Measurements from ENCODE around the gene USP47. TPM values are rescaled to one million over a fixed set of nuclear protein-coding genes. Genes with fewer than 3 reads are reported as not detected.

Gene USP47
- total RNA-seq, 1 donor from 2014 or later: 54.0 TPM

DNA sequence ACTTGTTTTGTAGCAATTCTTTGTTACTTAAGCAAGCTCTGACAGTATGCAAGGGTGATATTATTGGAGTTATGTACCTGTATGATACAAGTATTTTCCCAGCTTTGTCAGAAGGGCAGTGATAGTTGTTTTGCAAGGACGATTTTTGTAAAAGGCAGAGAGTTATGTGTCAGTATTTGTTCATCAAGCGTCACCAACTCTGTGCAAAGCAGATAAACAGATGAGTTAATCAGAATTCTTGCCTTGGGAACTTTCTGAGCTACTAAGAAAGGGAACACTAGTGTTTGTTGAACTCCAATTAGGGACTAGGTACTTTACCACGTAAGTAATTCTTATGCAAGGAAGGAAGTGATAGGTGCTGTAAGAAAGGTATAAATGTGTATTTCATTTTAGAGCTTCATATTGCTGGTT lies 1.4 kb downstream of the USP47 start:
- Mint-ChIP-seq H3K9me3 (no peaks in the 10 kb centered on the region), H3K27ac (no peak overlapping the region), H3K36me3 (ENCODE audit: low read depth) (peaks cover 5% of the 10 kb centered on the region), H3K4me3 (no peak overlapping the region), H3K27me3 (peaks cover 11% of the 10 kb centered on the region), H3K4me1 (peaks cover 34% of the 10 kb centered on the region)
- DNase-seq: peak; percentile 65
- intact Hi-C loops (cut with micrococcal nuclease): loop anchor here (1.0 to 10.0 kb wide), 8 partner anchors 13 to 1536 kb away; partner anchors contain the start of genes ADM, EIF4G2, GALNT18 and ZBED5

DNA sequence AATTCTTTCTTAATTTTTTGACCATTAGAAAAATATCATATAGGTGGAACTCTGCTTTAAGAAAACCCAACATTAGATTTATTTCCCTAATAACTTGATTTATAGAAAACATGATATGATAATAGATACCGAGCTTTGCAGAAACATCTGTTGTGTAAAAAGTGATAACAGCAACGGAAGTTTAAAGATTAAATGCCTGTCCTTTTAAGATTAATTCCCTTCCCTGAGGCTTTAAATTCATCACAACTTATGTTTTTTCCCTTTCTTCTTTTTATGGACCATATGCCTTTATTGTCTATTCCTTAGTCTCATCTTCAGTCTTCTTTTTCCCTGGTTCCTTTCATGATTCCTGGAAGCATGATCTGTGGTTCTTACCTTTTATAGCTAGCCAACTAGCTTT lies 1.9 kb downstream of the USP47 start:
- Mint-ChIP-seq H3K36me3 (ENCODE audit: low read depth) (peaks cover 5% of the 10 kb centered on the region), H3K27me3 (peaks cover 9% of the 10 kb centered on the region), H3K4me1 (peaks cover 34% of the 10 kb centered on the region), H3K9me3 (no peaks in the 10 kb centered on the region), H3K4me3 (no peak overlapping the region), H3K27ac (no peak overlapping the region)
- DNase-seq: no peak
- intact Hi-C loops (cut with micrococcal nuclease): loop anchor here (1.0 to 10.0 kb wide), 8 partner anchors 13 to 1536 kb away; partner anchors contain the start of genes ADM, EIF4G2, GALNT18 and ZBED5

DNA sequence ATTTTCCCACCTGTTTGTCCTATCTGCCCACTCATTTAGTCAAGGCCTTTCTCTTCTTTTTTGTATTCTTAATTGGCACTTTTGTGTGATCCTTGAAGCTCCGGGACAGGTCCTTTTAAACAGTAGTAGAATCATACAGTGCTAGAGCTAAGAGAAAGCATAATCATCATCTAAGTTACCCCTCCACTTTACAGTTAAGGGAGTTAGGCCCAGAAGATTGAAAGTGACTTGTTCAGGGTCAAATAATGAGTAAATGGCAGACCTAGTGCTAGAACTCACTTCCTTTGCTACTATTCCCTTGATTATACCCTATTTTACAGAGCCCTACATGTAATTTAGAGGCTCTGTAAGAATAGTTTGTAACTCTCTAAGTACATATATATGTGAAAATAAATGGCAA lies 2.5 kb downstream of the USP47 start:
- Mint-ChIP-seq H3K27me3 (peaks cover 3% of the 10 kb centered on the region), H3K9me3 (no peaks in the 10 kb centered on the region), H3K36me3 (ENCODE audit: low read depth) (peaks cover 5% of the 10 kb centered on the region), H3K27ac (no peak overlapping the region), H3K4me1 (peaks cover 40% of the 10 kb centered on the region), H3K4me3 (no peak overlapping the region)
- DNase-seq: no peak
- intact Hi-C loops (cut with micrococcal nuclease): loop anchor here (5.0 to 10.0 kb wide), 5 partner anchors 53 to 1537 kb away; partner anchors contain the start of genes ADM, GALNT18 and ZBED5

DNA sequence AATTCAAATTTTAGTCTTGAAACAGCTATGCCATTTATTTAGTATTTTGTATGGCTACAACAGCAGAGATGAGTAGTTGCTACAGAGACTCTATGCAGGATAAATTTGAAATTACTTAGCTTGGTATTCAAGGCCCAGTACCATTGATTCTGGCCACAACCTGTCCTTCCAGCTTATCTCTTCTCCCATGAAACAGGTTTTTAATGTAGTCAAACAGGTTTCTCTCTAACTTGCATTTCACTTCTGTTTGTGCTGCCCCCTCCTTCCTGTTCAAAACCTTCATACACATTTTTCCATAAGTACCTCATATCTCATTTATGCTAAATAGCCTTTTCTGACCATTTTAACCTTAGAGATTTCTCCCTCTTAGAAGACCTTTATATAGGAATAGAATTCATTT lies 3.3 kb downstream of the USP47 start:
- intact Hi-C loops (cut with micrococcal nuclease): loop anchor here (10.0 kb wide), 1 partner anchor 220 kb away; the partner anchor contains the start of gene GALNT18
- Mint-ChIP-seq H3K4me3 (no peak overlapping the region), H3K4me1 (peaks cover 46% of the 10 kb centered on the region), H3K27me3 (no peaks in the 10 kb centered on the region), H3K9me3 (no peaks in the 10 kb centered on the region), H3K27ac (peak overlapping the region; percentile 83), H3K36me3 (ENCODE audit: low read depth) (peaks cover 5% of the 10 kb centered on the region)
- no peak for DNase-seq

DNA sequence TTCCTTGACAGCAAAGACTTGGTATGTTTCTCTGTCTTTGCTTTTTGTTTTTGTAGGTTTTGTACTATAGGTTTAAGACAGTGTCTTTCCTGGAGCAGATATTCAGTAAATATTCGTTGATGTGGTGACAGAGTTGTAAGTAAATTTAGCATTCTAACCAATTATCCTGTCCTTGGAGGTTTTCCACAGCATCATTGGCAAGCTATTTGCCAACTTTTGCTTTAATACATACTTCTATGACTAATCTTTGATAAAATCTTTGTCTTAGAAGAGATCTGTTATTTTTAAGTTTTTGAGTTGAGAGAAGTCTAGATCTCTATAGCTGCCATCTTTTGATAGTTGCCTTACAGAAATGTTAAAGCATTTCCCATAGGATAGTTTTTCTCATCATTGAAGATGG lies 3.8 kb downstream of the USP47 start:
- Mint-ChIP-seq H3K27me3 (no peaks in the 10 kb centered on the region), H3K4me3 (no peak overlapping the region), H3K36me3 (ENCODE audit: low read depth) (peaks cover 5% of the 10 kb centered on the region), H3K9me3 (no peaks in the 10 kb centered on the region), H3K4me1 (peaks cover 51% of the 10 kb centered on the region), H3K27ac (peak overlapping the region; percentile 83)
- intact Hi-C loops (cut with micrococcal nuclease): loop anchor here (10.0 kb wide), 1 partner anchor 221 kb away; the partner anchor contains the start of gene GALNT18
- no peak for DNase-seq

DNA sequence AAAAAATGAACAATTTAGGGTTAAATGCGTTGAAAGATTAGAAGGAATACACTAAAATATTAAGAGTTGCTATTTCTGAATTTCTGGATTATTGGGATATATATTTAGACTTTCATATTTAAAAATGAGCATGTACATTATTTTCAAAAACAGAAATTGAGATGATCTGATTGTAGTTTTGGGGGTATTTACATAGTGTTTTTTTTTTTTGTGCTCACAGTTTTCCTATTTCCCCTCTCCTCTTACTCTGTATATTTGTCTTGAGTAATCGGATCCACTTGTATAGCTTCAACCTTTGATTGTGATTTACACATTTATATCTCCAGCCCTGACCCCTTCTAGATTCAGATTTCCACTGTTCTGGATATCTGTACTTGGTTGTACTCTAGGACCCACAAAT lies 5.3 kb downstream of the USP47 start:
- peaks cover 50% of the 10 kb centered on the region for H3K4me1 Mint-ChIP-seq

DNA sequence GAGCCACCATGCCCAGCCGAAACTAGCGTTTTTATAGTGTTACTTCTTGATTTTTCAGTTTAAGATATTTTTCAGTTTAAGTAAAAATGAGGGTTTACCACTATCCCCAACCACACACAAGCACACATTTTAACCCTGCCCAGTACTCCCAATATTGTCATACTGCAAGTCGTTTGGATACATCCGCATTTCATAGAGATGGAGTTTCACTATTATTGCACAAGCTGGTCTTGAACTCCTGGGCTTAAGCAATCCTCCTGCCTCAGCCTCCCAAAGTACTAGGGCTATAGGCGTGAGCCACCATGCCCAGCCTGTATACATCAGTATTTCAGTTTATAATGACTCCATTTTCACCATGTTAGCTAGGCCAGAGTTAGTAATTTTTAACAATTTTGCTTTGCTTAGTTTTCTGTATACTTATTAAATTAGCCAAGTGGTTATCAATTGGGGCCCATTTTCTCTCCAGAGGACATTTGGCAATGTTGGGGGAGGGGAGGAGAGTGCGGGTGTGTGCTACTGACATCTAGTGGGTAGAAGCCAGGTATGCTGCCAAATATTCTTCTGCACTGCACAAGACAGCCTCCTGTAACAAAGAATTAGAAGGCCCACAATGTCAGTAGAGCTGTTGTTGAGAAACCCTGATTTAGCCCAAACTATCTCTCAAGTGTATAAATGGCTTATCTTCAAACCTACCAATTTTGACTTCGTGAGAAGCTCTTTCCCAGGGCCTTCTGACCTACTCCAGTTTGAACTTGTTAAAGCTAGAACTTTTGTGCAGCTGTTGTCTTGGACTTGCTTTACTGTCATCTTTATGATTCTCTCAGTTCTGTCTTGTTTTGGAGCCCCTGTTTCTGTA lies 7.3 kb downstream of the USP47 start:
- DNase-seq: peak; percentile 88
- H3K36me3 Mint-ChIP-seq (ENCODE audit: low read depth): peaks cover 5% of the 10 kb centered on the region
- intact Hi-C loops (cut with micrococcal nuclease): loop anchor here (1.0 to 10.0 kb wide), 4 partner anchors 8 to 224 kb away; partner anchors contain the start of genes GALNT18 and USP47
- H3K4me3 Mint-ChIP-seq: no peak overlapping the region
- H3K27ac Mint-ChIP-seq: peak overlapping the region; percentile 49
- H3K27me3 Mint-ChIP-seq: no peaks in the 10 kb centered on the region
- H3K9me3 Mint-ChIP-seq: no peaks in the 10 kb centered on the region
- H3K4me1 Mint-ChIP-seq: peaks cover 61% of the 10 kb centered on the region

More for the DNA sequence above, 5.3 kb downstream of the USP47 start:
- peaks cover 5% of the 10 kb centered on the region for H3K36me3 Mint-ChIP-seq (ENCODE audit: low read depth)
- DNase-seq: no peak
- peak overlapping the region; percentile 46 for H3K27ac Mint-ChIP-seq
- intact Hi-C loops (cut with micrococcal nuclease): loop anchor here (10.0 kb wide), 1 partner anchor 222 kb away; the partner anchor contains the start of gene GALNT18
- H3K9me3 Mint-ChIP-seq: no peaks in the 10 kb centered on the region
- no peaks in the 10 kb centered on the region for H3K27me3 Mint-ChIP-seq
- no peak overlapping the region for H3K4me3 Mint-ChIP-seq

DNA sequence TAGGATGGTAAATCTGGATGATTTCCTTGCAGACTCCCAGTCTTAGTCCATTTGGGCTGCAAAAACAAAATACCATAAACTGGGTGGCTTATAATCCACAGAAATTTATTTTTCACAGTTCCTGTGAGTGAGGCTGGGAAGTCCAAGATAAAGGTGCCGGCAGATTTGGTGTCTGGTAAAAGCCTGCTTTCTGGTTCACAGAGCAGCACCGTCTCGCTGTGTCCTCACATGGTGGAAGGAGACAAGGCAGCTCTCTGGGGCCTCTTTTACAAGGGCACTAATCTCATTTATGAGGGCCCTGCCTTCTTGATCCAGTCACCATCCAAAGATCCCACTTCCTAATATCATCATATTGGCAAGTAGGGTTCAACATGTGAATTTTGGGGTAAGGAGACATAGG lies 8.9 kb downstream of the USP47 start:
- intact Hi-C loops (cut with micrococcal nuclease): no loop called here

DNA sequence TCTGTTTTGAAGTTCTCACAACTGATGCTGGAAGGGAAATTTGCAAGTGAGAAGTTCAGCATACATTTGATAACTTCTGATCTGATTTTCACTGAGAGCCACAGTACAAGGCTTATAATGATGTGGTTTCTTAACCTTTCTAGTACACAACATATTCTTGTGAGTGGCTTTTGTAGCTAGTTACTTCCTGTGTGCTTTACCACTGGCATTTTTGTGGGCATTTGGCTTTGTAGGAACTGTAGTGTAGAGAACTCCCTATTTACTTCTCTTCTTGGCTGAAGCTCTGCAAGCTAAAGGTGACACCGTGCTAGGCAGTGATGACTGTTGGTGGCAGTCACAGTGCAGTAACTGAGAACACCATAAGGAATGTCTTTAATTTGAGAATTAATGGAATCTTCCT lies 14.9 kb downstream of the USP47 start:
- H3K27me3 Mint-ChIP-seq: no peaks in the 10 kb centered on the region
- H3K27ac Mint-ChIP-seq: no peak overlapping the region
- no peak overlapping the region for H3K4me3 Mint-ChIP-seq
- H3K9me3 Mint-ChIP-seq: no peaks in the 10 kb centered on the region
- H3K36me3 Mint-ChIP-seq (ENCODE audit: low read depth): no peaks in the 10 kb centered on the region
- peaks cover 36% of the 10 kb centered on the region for H3K4me1 Mint-ChIP-seq
- DNase-seq: peak; percentile 71
- intact Hi-C loops (cut with micrococcal nuclease): loop anchor here (1.0 kb wide), 1 partner anchor 13 kb away; no protein-coding TSS in a partner anchor

More for the DNA sequence above, 8.9 kb downstream of the USP47 start:
- no peak for DNase-seq
- Mint-ChIP-seq H3K36me3 (ENCODE audit: low read depth) (peaks cover 5% of the 10 kb centered on the region), H3K4me3 (no peak overlapping the region), H3K4me1 (peaks cover 50% of the 10 kb centered on the region), H3K9me3 (no peaks in the 10 kb centered on the region), H3K27ac (no peak overlapping the region), H3K27me3 (no peaks in the 10 kb centered on the region)

DNA sequence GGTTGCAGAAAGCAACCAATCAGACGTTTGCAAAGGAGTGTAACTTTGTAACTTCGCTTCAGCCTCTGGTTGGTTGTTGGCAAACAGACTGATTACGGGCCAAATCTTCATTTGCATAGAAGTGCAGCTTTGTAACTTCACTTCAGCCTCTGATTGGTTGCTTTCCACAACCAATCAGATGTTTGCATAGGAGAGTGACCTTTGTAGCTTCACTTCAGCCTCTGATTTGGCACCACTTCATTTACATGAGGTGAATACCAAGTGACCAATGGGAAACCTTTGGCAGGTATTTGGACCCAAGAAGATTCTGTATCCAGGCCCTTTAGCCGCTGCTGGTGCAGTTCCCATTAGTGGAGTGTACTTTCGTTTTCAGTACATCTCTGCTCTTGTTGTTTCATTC lies 16.0 kb downstream of the USP47 start:
- H3K4me1 Mint-ChIP-seq: peaks cover 30% of the 10 kb centered on the region
- H3K27me3 Mint-ChIP-seq: no peaks in the 10 kb centered on the region
- H3K9me3 Mint-ChIP-seq: no peaks in the 10 kb centered on the region
- no peak for DNase-seq
- H3K36me3 Mint-ChIP-seq (ENCODE audit: low read depth): no peaks in the 10 kb centered on the region
- intact Hi-C loops (cut with micrococcal nuclease): no loop called here
- H3K4me3 Mint-ChIP-seq: no peak overlapping the region
- H3K27ac Mint-ChIP-seq: no peak overlapping the region

DNA sequence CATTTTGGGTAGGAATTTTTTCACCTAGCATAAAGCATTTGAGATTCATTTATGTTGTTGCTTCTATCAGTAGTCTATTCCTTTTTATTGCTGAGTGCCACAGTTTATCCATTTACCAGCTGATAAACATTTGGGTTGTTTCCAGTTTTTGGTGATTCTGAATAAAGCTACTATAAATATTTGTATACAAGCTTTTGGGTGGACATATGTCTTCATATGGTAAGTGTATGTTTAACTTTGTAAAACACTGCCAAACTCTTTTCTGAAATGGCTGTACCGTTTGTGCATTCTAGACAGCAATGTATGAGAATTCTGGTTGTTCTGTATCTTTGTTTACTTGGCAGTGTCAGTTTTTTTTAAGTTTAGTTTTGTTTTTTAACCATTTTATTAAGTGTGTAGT lies 16.9 kb downstream of the USP47 start:
- H3K27me3 Mint-ChIP-seq: no peaks in the 10 kb centered on the region
- H3K9me3 Mint-ChIP-seq: no peaks in the 10 kb centered on the region
- DNase-seq: no peak
- H3K27ac Mint-ChIP-seq: no peak overlapping the region
- peaks cover 24% of the 10 kb centered on the region for H3K4me1 Mint-ChIP-seq
- H3K4me3 Mint-ChIP-seq: no peak overlapping the region
- H3K36me3 Mint-ChIP-seq (ENCODE audit: low read depth): no peaks in the 10 kb centered on the region
- intact Hi-C loops (cut with micrococcal nuclease): no loop called here

DNA sequence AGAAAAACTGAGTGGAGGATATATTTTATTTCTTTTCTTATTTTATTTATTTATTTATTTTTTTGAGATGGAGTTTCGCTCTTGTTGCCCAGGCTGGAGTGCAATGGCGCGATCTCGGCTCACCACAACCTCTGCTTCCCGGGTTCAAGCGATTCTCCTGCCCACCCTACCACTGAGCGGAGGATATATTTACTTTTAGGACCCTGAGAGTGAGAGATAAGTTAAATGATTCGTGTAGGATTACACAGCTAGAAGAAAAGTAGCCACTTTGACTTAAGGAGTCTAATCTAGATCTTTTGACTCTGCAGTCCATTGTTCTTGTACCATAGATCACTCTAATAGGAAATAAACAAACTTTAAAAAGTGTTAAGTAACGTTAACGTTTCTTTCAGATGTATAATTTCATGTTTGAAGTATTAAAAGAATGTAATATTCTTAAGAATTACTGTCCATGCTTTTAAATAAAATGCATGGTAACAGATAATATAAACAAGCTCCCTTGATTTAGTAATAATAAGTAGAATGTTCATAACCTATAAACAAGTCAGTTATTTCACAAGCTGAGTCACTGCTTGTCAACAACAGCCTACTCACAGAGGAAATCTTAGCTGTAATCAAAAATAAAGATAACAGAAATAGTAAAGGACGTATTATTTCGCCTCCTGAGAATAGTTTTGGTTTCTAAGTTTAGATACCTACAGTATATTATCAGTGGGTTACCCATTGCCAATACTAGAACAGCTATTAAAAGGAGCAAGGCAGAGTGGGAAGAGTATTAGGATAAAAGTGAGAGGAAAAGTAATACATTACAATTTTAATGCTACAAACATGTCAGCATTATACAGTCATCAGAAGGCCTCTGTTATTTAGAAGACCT lies 18.6 kb downstream of the USP47 start:
- intact Hi-C loops (cut with micrococcal nuclease): no loop called here
- DNase-seq: no peak
- H3K9me3 Mint-ChIP-seq: peaks cover under 1% of the 10 kb centered on the region
- H3K36me3 Mint-ChIP-seq (ENCODE audit: low read depth): peaks cover 3% of the 10 kb centered on the region
- peaks cover 35% of the 10 kb centered on the region for H3K4me1 Mint-ChIP-seq
- H3K27me3 Mint-ChIP-seq: no peaks in the 10 kb centered on the region
- no peak overlapping the region for H3K4me3 Mint-ChIP-seq
- no peak overlapping the region for H3K27ac Mint-ChIP-seq

DNA sequence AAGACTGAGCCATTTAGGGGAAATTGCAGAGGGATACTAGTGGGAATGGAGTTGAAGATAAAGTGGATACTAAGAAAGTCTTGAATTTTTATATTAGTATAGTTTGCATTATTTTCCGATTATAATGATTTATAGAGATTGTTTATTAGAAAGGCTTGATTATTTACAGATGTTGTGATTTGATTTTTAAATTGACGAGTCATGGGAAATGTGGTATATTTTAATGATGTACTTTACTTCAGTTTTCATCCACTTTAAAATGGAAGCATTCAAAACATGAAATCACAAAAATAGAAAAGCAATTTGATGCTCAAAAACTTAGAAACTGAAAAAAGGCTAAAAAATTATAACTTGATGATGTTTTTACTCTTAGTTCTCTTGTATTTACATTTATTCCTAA lies 21.2 kb downstream of the USP47 start:
- Mint-ChIP-seq H3K36me3 (ENCODE audit: low read depth) (peaks cover 15% of the 10 kb centered on the region), H3K9me3 (peaks cover 16% of the 10 kb centered on the region), H3K27ac (no peak overlapping the region), H3K4me1 (peaks cover 35% of the 10 kb centered on the region), H3K4me3 (no peak overlapping the region), H3K27me3 (no peaks in the 10 kb centered on the region)
- intact Hi-C loops (cut with micrococcal nuclease): no loop called here
- DNase-seq: no peak

Measured in activated CD4-positive, alpha-beta T cell treated with anti-CD3 and anti-CD28 coated beads, Interleukin-2, amount 10 ng/mL, durations not matched to agents 24 days and 14 days (primary cell).